Endothelial cell of umbilical vein (primary cell): ENCODE measurements around the gene VAV2. TPM values are rescaled to one million over a fixed set of nuclear protein-coding genes. Genes with fewer than 3 reads are reported as not detected.

Source experiments
- BruUV-seq: library from RNA; stranded (reverse); fragments of 400-500 nt; replicated peaks from 2 replicates; lab custom pipeline; 2021; lab: Mats Ljungman, UMichigan
- CTCF ChIA-PET: fragments of 300-600, 350-600 bp; sonication (Branson Sonifier 250); formaldehyde crosslinking; loops from one replicate; lab custom pipeline; 2021; ENCODE audit warnings: antibody characterized with exemption, inconsistent platforms; lab: Charles Lee
- POLR2A ChIA-PET: fragments of 300-600, 350-600 bp; sonication (Branson Sonifier 250); formaldehyde crosslinking; loops from one replicate; lab custom pipeline; 2021; ENCODE audit warnings: antibody characterized with exemption, inconsistent platforms; lab: Charles Lee
- DNase-seq: peaks from one replicate; pipeline ENCODE4 v3.0.0-alpha.2; 2011; ENCODE audit warnings: low read depth, low spot score
- FAIRE-seq: peaks from 2 replicates; lab custom pipeline; 2011; peaks lifted over from hg19 to GRCh38; lab: Jason Lieb, UNC
- H2AFZ ChIP-seq: 2 replicates; pipeline ENCODE4 v1.6.0; 2012; ENCODE audit warnings: low read depth, low read length, control low read depth, inconsistent platforms
- H3K27ac ChIP-seq: 2 replicates; pipeline ENCODE4 v1.5.1; 2011; ENCODE audit warnings: low read depth, mild to moderate bottlenecking, control low read depth, low read length, moderate library complexity; ENCODE audit not compliant: insufficient read depth
- H3K27me3 ChIP-seq, 2 experiments: 2 replicates each; pipeline versions ENCODE4 v1.6.0 to v1.6.1; 2011; ENCODE audit warnings: low read length in 2 of 2, mixed read lengths in 1 of 2; ENCODE audit not compliant: control insufficient read depth in 2 of 2, insufficient read depth in 2 of 2
- H3K36me3 ChIP-seq, 2 experiments: 2 replicates in 1 of 2; 3 replicates in 1 of 2; pipeline ENCODE4 v1.5.1; 2011; ENCODE audit warnings: low read length in 2 of 2, mild to moderate bottlenecking in 1 of 2, moderate library complexity in 1 of 2; ENCODE audit not compliant: control insufficient read depth in 2 of 2, insufficient read depth in 2 of 2; ENCODE audit errors: extremely low read depth in 1 of 2
- H3K4me1 ChIP-seq: 3 replicates; pipeline ENCODE4 v1.5.1; 2011; ENCODE audit warnings: mild to moderate bottlenecking, low read length; ENCODE audit not compliant: control insufficient read depth, insufficient read depth; ENCODE audit errors: extremely low read depth
- H3K4me2 ChIP-seq: 2 replicates; pipeline ENCODE4 v1.6.1; 2011; ENCODE audit warnings: low read length, control low read depth, mixed read lengths; ENCODE audit not compliant: insufficient read depth
- H3K4me3 ChIP-seq, 3 experiments: fragments of 200-600 bp in 1 of 3; sonication (generic), shearing (Covaris generic) in 1 of 3; replicated peaks in 1 of 3; 2 replicates each; pipeline ENCODE4 v1.5.1; 2011 to 2016; ENCODE audit warnings: control low read depth in 3 of 3, low read length in 3 of 3, mild to moderate bottlenecking in 2 of 3, inconsistent platforms in 1 of 3, low read depth in 1 of 3, moderate library complexity in 1 of 3; ENCODE audit not compliant: insufficient read depth in 1 of 3
- H3K79me2 ChIP-seq: 2 replicates; pipeline ENCODE4 v1.6.0; 2012; ENCODE audit warnings: low read length, inconsistent platforms; ENCODE audit not compliant: control insufficient read depth, insufficient read depth
- H3K9ac ChIP-seq: replicated peaks from 2 replicates; pipeline ENCODE3; 2011; ENCODE audit warnings: low read length, control low read depth; ENCODE audit not compliant: insufficient read depth; ENCODE audit errors: extremely low read depth
- H3K9me1 ChIP-seq: replicated peaks from 3 replicates; pipeline ENCODE4 v1.6.0; 2011; ENCODE audit warnings: mild to moderate bottlenecking, low read length; ENCODE audit not compliant: control insufficient read depth, insufficient read depth; ENCODE audit errors: extremely low read depth
- H3K9me3 ChIP-seq: replicated peaks from 2 replicates; pipeline ENCODE4 v1.5.1; 2012; ENCODE audit warnings: low read length, inconsistent platforms; ENCODE audit not compliant: control insufficient read depth, insufficient read depth
- H4K20me1 ChIP-seq: replicated peaks from 2 replicates; pipeline ENCODE3; 2011; ENCODE audit warnings: mild to moderate bottlenecking, low read length; ENCODE audit not compliant: control insufficient read depth, insufficient read depth; ENCODE audit errors: extremely low read depth
- CTCF ChIP-seq, 2 donors: IDR thresholded peaks; 1 replicate in 1 of 2; 2 replicates in 1 of 2; pipeline ENCODE4 v1.5.1; 2011; ENCODE audit warnings: low read length in 2 of 2, mild to moderate bottlenecking in 2 of 2, moderate library complexity in 2 of 2, control low read depth in 1 of 2, inconsistent platforms in 1 of 2, low read depth in 1 of 2; ENCODE audit not compliant: insufficient read depth in 1 of 2; ENCODE audit errors: extremely low read depth in 1 of 2
- EZH2 ChIP-seq: IDR thresholded peaks from 2 replicates; pipeline ENCODE4 v1.6.1; 2012; ENCODE audit warnings: borderline replicate concordance, low read depth, mild to moderate bottlenecking, moderate library complexity, low read length, inconsistent platforms; ENCODE audit not compliant: severe bottlenecking
- FOS ChIP-seq: IDR thresholded peaks from 2 replicates; pipeline ENCODE4 v1.6.1; 2011; ENCODE audit warnings: mild to moderate bottlenecking, low read length, moderate library complexity, borderline replicate concordance; ENCODE audit not compliant: insufficient read depth
- GATA2 ChIP-seq: IDR thresholded peaks from 2 replicates; pipeline ENCODE4 v1.7.0; 2011; ENCODE audit warnings: low read depth, mild to moderate bottlenecking, moderate library complexity, mixed read lengths, low read length; ENCODE audit not compliant: insufficient read length, insufficient read depth
- JUN ChIP-seq: IDR thresholded peaks from 2 replicates; pipeline ENCODE4 v1.6.1; 2011; ENCODE audit warnings: borderline replicate concordance, low read depth; ENCODE audit not compliant: insufficient read length, insufficient read depth
- MAX ChIP-seq: IDR thresholded peaks from 2 replicates; pipeline ENCODE4 v1.6.1; 2011; ENCODE audit not compliant: insufficient read depth, insufficient read length
- MYC ChIP-seq: IDR thresholded peaks from one replicate; pipeline ENCODE4 v1.6.1; 2011; ENCODE audit warnings: mild to moderate bottlenecking, low read depth, low read length
- POLR2A ChIP-seq: IDR thresholded peaks from 2 replicates; pipeline ENCODE4 v1.6.1; 2012; ENCODE audit warnings: low read depth, mild to moderate bottlenecking, control low read depth, low read length
- POLR2AphosphoS5 ChIP-seq: IDR thresholded peaks from 2 replicates; pipeline ENCODE4 v1.6.1; 2012; ENCODE audit warnings: low read depth, mild to moderate bottlenecking, control low read depth, low read length, moderate library complexity; ENCODE audit not compliant: insufficient read depth
- dilution Hi-C: fragments of 300-500 bp; cut with MboI; formaldehyde crosslinking; loops from one replicate; pipeline ENCODE4 v1.15.0; 2019; ENCODE audit warnings: low sequenced_read_pairs; ENCODE audit not compliant: extremely low pct_ligation_motif_present
- intact Hi-C: fragments of 100-400 bp; cut with micrococcal nuclease; formaldehyde crosslinking; loops from one replicate; pipeline ENCODE4 v1.10.0; 2022
- polyA plus RNA-seq, 4 experiments: library from polyadenylated mRNA; depleted of rRNA in 3 of 4; stranded (reverse) in 3 of 4; unstranded in 1 of 4; fragments of >200 nt; gene quantifications; 2 replicates each; pipeline versions ENCODE4 v1.2.1 to v1.2.3, GENCODE V29; 2011 to 2012; ENCODE audit warnings: missing spikeins in 1 of 4
- total RNA-seq: library from RNA; stranded (reverse); gene quantifications from 2 replicates; pipeline ENCODE4 v1.2.3, GENCODE V29; 2021

The VAV2 gene
- total and polyA plus RNA-seq, 2 donors (not counting 3 experiments of a cell fraction or from before 2014, with no cell fraction given) = 10.6 to 30.6 TPM

GRCh38 chr9:133739408-133740280 is 252.5 kb downstream of the VAV2 start:
- no peak for TF ChIP-seq FOS
- no peak for TF ChIP-seq MAX
- TF ChIP-seq POLR2AphosphoS5 = no peak
- no peak for TF ChIP-seq POLR2A
- TF ChIP-seq EZH2 = no peak
- no peak for TF ChIP-seq CTCF (IDR thresholded peaks at IDR 0.05; ENCODE audit: extremely low read depth in 1 of 2, insufficient read depth in 1 of 2, low read depth in 1 of 2, low read length in 2 of 2)
- no peak for TF ChIP-seq JUN
- no peak for TF ChIP-seq MYC
- no peak for TF ChIP-seq GATA2
- BruUV-seq = no TSS peak
- no peaks in the 10 kb centered on the region for H3K79me2 ChIP-seq
- ChIA-PET CTCF (no interaction called here), POLR2A (interaction anchor here (0.7 kb wide), 1 partner anchor 20 kb away, joined by 3 read pairs; no protein-coding TSS in a partner anchor)
- H3K9ac ChIP-seq = no peak overlapping the region
- H3K9me3 ChIP-seq = no peaks in the 10 kb centered on the region
- H3K4me3 ChIP-seq = no peak overlapping the region
- no peak overlapping the region for H2AFZ ChIP-seq
- FAIRE-seq = no peak
- peaks cover 2% of the 10 kb centered on the region for H3K4me1 ChIP-seq
- H3K4me2 ChIP-seq = no peak overlapping the region
- no peaks in the 10 kb centered on the region for H4K20me1 ChIP-seq
- no peak for DNase-seq
- no peaks in the 10 kb centered on the region for H3K9me1 ChIP-seq
- H3K27ac ChIP-seq = no peak overlapping the region
- H3K27me3 ChIP-seq = no peaks in the 10 kb centered on the region
- intact Hi-C loops = no loop called here
- dilution Hi-C loops = no loop called here
- no peaks in the 10 kb centered on the region for H3K36me3 ChIP-seq
